Measurements from ENCODE around the gene TRIM51G.
"Not testable (repeated sequence)": the region's sequence is repeated elsewhere in the genome, so short reads cannot be mapped to it uniquely, and the experiment has no call there.

The TRIM51G gene, protein sequence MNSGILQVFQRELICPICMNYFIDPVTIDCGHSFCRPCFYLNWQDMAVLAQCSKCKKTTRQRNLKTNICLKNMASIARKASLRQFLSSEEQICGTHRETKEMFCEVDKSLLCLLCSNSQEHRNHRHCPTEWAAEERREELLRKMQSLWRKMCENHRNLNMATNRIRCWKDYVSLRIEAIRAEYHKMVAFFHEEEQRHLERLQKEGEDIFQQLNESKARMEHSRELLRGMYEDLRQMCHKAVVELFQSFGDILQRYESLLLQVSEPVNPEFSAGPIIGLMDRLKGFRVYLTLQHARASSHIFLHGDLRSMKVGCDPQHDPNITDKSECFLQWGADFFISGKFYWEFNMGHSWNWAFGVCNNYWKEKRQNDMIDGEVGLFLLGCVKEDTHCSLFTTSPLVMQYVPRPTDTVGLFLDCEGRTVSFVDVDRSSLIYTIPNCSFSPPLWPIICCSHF

GRCh38 chr11:48983785-48984184 lies at the start of gene TRIM51G:
TRIM51G (minus strand) TSS chr11:48983885; CDS start chr11:48981695, 2,190 bp downstream.
- in situ Hi-C loops (cut with HindIII; ENCODE audit: low sequenced_read_pairs): not testable (repeated sequence)

DNA sequence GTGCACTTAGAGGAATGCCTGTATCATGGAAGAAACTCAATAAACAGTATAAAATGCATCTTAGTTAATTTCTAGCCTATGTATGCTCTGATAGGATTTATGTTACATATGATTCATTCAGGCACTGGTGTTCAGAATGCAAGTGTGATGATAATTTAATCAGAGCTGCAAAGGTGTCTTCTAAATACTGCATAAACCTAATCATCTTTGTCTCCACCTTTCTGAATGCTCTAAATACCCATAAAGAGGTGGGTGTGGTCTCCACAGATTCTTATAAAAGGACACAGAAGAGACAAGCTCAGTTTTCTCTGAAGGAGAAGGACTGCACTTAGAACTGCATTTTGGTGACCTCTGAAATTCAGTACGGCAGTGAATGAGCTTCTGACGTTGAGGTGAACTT lies 44.8 kb upstream of the TRIM51G start, which contains the start of gene TRIM49B:
Gene TRIM49B, plus strand, starts transcription at position 301 of the 400 bp plus-strand sequence. CDS start 2,777 bp downstream, outside the sequence.
- in situ Hi-C loops (cut with HindIII; ENCODE audit: low sequenced_read_pairs): not testable (repeated sequence)

- in situ Hi-C loops (cut with HindIII; ENCODE audit: low sequenced_read_pairs): not testable (repeated sequence)
These were observed 15.1 kb downstream of the TRIM51G start for GRCh38 chr11:48968592-48968991.

- in situ Hi-C loops (cut with HindIII; ENCODE audit: low sequenced_read_pairs): not testable (repeated sequence)
These were observed 28.2 kb downstream of the TRIM51G start for GRCh38 chr11:48955315-48956049.

GRCh38 chr11:48945796-48946195 lies 37.9 kb downstream of the TRIM51G start:
- in situ Hi-C loops (cut with HindIII; ENCODE audit: low sequenced_read_pairs): not testable (repeated sequence)

Data from endothelial cell of hepatic sinusoid (primary cell).